Lower leg skin (tissue), 3 donors: ENCODE measurements around the gene KRTAP9-7.

Source experiments
- POLR2A ChIP-seq, 2 donors: fragments of 450-650 bp; IDR thresholded peaks; one replicate each; pipeline ENCODE4 v1.6.1; 2016 to 2017; ENCODE audit warnings: antibody characterized with exemption in 2 of 2, mild to moderate bottlenecking in 1 of 2, moderate library complexity in 1 of 2
- TF ChIP-seq, protein P1 (sequence below), 3 donors: fragments of 450-650 bp; IDR thresholded peaks; one replicate each; pipeline ENCODE4 v1.5.1; 2016; ENCODE audit warnings: antibody characterized with exemption in 3 of 3, mild to moderate bottlenecking in 3 of 3, moderate library complexity in 2 of 3

DNA sequence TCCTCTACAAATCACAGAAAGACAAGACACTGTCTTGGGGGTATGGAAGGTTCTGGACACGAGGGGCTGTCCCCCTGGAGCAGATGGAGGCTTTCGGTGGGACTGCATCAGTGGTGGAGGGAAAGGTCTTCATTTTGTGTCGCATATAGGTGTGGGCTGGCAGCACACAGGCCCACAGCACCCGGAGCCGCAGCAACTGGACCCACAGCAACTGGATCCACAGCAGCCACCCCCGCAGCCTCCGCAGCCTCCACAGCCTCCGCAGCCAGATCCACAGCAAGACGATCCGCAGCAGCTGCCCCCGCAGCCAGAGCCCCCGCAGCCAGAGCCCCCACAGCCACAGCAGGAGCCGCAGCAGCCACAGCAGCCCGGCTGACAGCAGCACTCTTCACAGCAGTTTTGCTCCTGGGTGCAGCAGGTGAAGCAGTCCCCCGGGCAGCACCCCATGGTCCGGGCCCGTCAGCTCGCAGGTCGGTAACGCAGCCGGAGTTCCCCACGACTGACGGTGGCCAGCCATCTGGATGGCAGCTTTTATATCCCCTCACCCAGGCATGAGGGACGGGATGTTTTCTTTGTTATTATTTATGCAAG, 39.8 kb downstream of the KRTAP9-7 start, which contains the start of gene KRTAP17-1:
- TF ChIP-seq, protein P1, sequence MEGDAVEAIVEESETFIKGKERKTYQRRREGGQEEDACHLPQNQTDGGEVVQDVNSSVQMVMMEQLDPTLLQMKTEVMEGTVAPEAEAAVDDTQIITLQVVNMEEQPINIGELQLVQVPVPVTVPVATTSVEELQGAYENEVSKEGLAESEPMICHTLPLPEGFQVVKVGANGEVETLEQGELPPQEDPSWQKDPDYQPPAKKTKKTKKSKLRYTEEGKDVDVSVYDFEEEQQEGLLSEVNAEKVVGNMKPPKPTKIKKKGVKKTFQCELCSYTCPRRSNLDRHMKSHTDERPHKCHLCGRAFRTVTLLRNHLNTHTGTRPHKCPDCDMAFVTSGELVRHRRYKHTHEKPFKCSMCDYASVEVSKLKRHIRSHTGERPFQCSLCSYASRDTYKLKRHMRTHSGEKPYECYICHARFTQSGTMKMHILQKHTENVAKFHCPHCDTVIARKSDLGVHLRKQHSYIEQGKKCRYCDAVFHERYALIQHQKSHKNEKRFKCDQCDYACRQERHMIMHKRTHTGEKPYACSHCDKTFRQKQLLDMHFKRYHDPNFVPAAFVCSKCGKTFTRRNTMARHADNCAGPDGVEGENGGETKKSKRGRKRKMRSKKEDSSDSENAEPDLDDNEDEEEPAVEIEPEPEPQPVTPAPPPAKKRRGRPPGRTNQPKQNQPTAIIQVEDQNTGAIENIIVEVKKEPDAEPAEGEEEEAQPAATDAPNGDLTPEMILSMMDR (IDR thresholded peaks at IDR 0.05) = no peak
- TF ChIP-seq POLR2A (IDR thresholded peaks at IDR 0.05) = no peak
